Endodermal cell (in vitro differentiated cells): ENCODE measurements around the gene STK39. TPM values are rescaled to one million over a fixed set of nuclear protein-coding genes. Genes with fewer than 3 reads are reported as not detected.

Source experiments
- DNase-seq: peaks from one replicate; pipeline ENCODE4 v3.0.0-alpha.2; 2017
- H3K27ac ChIP-seq: 2 replicates; pipeline ENCODE4 v1.5.1; 2013; ENCODE audit warnings: mild to moderate bottlenecking, low read depth, low read length, moderate library complexity
- H3K27me3 ChIP-seq: 2 replicates; pipeline ENCODE4 v1.6.1; 2013; ENCODE audit warnings: mild to moderate bottlenecking, low read length, moderate library complexity; ENCODE audit not compliant: insufficient read depth, control insufficient read depth, poor library complexity, severe bottlenecking
- H3K36me3 ChIP-seq: 2 replicates; pipeline ENCODE4 v1.7.0; 2013; ENCODE audit warnings: mild to moderate bottlenecking, low read length, moderate library complexity; ENCODE audit not compliant: control insufficient read depth, insufficient read depth
- H3K4me1 ChIP-seq: one replicate; pipeline ENCODE4 v1.7.0; 2013; ENCODE audit warnings: low read length; ENCODE audit not compliant: control insufficient read depth, insufficient read depth
- H3K4me3 ChIP-seq: 2 replicates; pipeline ENCODE4 v1.5.1; 2013; ENCODE audit warnings: mild to moderate bottlenecking, low read length, moderate library complexity
- H3K9ac ChIP-seq: 2 replicates; pipeline ENCODE4 v1.6.1; 2013; ENCODE audit warnings: mild to moderate bottlenecking, low read length, moderate library complexity; ENCODE audit not compliant: poor library complexity, severe bottlenecking; ENCODE audit errors: extremely low read depth
- H3K9me3 ChIP-seq: 2 replicates; pipeline ENCODE4 v1.6.1; 2013; ENCODE audit warnings: mild to moderate bottlenecking, low read length, moderate library complexity; ENCODE audit not compliant: control insufficient read depth
- H3K27ac Mint-ChIP-seq: 2 replicates; pipeline ENCODE4 v1.8.0; 2020; ENCODE audit warnings: mixed read lengths
- H3K27me3 Mint-ChIP-seq: 2 replicates; pipeline ENCODE4 v1.8.0; 2021; ENCODE audit warnings: mild to moderate bottlenecking, mixed read lengths; ENCODE audit not compliant: insufficient read depth
- H3K36me3 Mint-ChIP-seq: 2 replicates; pipeline ENCODE4 v1.8.0; 2020; ENCODE audit warnings: low read depth, mixed read lengths
- H3K4me1 Mint-ChIP-seq: 2 replicates; pipeline ENCODE4 v1.8.0; 2020; ENCODE audit warnings: mixed read lengths
- H3K4me3 Mint-ChIP-seq: 2 replicates; pipeline ENCODE4 v1.8.0; 2020; ENCODE audit warnings: mild to moderate bottlenecking, moderate library complexity, mixed read lengths
- H3K9me3 Mint-ChIP-seq: 2 replicates; pipeline ENCODE4 v1.8.0; 2020; ENCODE audit warnings: mild to moderate bottlenecking, mixed read lengths
- WGBS, 2 experiments: methylation state at CpG; one replicate each; pipeline versions ENCODE4 v1.1.5 to v1.1.7; 2013; ENCODE audit warnings: missing lambda C conversion rate in 2 of 2, mixed read lengths in 1 of 2; ENCODE audit not compliant: insufficient coverage in 1 of 2, insufficient read length in 1 of 2; 5-methylcytosine and 5-hydroxymethylcytosine counted together
- total RNA-seq, 2 donors: library from RNA; stranded (reverse); fragmentation: NEBNext Ultra II Directional in 1 of 2; extraction: Animal tissue kit (Norgen Biotek cat#: 25700) in 1 of 2; gene quantifications; 2 replicates in 1 of 2; 3 replicates in 1 of 2; pipeline ENCODE4 v1.2.1, GENCODE V29; 2021
- TF ChIP-seq, protein P1 (sequence below): fragments of 200-600 bp; sonication (generic); conservative IDR thresholded peaks from 2 replicates; pipeline ENCODE4 v1.5.0; 2021; ENCODE audit warnings: antibody characterized with exemption, mild to moderate bottlenecking

Gene STK39
- total RNA-seq, 2 donors from 2014 or later, result 22.3 to 31.5 TPM

DNA sequence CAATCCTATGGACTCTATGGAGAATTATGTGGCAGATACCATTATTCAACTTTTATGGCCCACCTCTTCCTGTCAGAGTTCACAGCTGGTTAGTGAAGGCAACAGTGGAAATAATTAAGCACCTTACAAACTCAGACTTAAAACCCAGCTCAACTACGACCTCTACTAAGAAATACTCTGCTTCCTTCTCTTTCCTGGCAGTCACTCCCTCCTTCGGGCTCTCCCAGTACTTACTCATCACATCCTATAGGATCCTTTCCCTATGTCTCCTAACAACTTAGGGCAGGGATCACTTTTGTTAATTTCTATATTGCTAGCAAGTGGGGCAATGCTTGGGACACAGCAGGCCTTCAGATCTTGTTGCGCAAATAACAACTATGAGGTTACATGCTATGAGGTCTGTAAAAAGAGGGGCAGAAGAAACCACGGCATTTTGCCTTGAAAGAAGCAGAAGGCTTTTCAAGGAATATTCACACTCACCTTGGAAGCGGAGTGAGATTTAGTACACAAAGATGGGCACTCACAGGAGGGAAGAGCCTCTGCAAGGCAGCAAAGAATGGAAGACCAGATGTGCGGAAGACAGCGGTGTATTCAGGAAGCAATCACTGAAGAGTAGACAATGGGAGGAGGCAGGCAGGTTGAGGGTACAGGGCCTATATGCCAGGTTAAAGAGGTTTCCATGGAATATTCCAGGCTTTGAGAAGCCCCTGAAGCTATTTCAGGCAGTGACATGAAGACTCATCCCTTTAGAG, 2.1 kb downstream of the STK39 start:
- Mint-ChIP-seq H3K4me3 (no peak overlapping the region), H3K9me3 (no peaks in the 10 kb centered on the region), H3K36me3 (no peaks in the 10 kb centered on the region), H3K27ac (no peak overlapping the region), H3K27me3 (peaks cover 6% of the 10 kb centered on the region), H3K4me1 (peaks cover 25% of the 10 kb centered on the region)
- H3K4me3 ChIP-seq, result no peak overlapping the region
- no peaks in the 10 kb centered on the region for H3K4me1 ChIP-seq
- no peaks in the 10 kb centered on the region for H3K36me3 ChIP-seq
- WGBS, 2 experiments, result 88 to 90% methylated on average over 6 to 7 of the region's 7 CpGs
- DNase-seq, result no peak
- no peaks in the 10 kb centered on the region for H3K27me3 ChIP-seq
- H3K9ac ChIP-seq, result no peak overlapping the region
- H3K27ac ChIP-seq, result no peak overlapping the region
- H3K9me3 ChIP-seq, result no peaks in the 10 kb centered on the region
- TF ChIP-seq, protein P1, sequence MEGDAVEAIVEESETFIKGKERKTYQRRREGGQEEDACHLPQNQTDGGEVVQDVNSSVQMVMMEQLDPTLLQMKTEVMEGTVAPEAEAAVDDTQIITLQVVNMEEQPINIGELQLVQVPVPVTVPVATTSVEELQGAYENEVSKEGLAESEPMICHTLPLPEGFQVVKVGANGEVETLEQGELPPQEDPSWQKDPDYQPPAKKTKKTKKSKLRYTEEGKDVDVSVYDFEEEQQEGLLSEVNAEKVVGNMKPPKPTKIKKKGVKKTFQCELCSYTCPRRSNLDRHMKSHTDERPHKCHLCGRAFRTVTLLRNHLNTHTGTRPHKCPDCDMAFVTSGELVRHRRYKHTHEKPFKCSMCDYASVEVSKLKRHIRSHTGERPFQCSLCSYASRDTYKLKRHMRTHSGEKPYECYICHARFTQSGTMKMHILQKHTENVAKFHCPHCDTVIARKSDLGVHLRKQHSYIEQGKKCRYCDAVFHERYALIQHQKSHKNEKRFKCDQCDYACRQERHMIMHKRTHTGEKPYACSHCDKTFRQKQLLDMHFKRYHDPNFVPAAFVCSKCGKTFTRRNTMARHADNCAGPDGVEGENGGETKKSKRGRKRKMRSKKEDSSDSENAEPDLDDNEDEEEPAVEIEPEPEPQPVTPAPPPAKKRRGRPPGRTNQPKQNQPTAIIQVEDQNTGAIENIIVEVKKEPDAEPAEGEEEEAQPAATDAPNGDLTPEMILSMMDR, result no peak

DNA sequence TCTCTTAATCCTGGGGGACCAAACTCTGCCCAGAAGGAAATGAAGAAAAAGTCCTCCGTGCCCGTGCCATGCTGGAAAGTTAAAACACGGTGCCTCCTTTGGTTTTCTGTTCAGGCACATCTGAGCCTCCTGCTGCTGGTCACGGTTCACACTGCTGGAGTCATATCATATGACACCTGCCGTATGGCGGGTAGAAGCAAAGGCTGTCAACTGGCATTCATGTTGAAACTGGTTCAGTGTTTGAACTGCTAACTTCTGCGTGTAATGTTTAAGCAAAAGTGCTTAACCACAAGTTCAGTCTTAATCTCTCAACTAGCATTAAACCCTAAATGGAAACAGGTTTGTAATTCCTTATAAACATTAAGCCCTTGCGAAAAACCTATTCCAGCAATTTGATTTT, 3.1 kb downstream of the STK39 start:
- H3K4me1 ChIP-seq, result no peaks in the 10 kb centered on the region

DNA sequence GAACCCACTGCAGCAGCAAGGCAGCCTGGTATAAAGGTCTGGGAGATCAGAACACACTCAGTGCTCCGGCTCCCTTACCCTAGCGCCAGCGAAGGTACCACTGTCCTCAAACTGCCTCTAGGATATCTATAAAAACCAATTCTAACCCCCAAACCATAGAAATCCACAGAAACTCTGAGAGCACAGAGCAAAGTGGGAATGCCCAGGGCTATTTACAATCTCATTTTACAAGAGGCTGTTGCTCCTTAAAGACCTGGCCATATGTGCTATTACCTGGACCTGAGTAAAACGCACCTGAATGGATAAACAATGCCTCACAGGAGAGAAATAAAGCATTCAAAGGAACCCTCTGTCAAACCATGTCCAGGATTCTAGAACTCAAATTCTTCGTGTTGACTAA, 4.3 kb downstream of the STK39 start:
- Mint-ChIP-seq H3K4me1 (peaks cover 16% of the 10 kb centered on the region), H3K9me3 (no peaks in the 10 kb centered on the region), H3K27ac (no peak overlapping the region), H3K27me3 (no peaks in the 10 kb centered on the region), H3K4me3 (no peak overlapping the region), H3K36me3 (peaks cover under 1% of the 10 kb centered on the region)
- no peaks in the 10 kb centered on the region for H3K36me3 ChIP-seq
- H3K4me1 ChIP-seq, result no peaks in the 10 kb centered on the region
- no peak overlapping the region for H3K4me3 ChIP-seq
- TF ChIP-seq, protein P1, result no peak
- no peak overlapping the region for H3K9ac ChIP-seq
- H3K27ac ChIP-seq, result no peak overlapping the region
- no peak for DNase-seq
- no peaks in the 10 kb centered on the region for H3K9me3 ChIP-seq
- WGBS, 2 experiments, result 90 to 94% methylated on average over 2 to 5 of the region's 5 CpGs
- H3K27me3 ChIP-seq, result no peaks in the 10 kb centered on the region

More for the DNA sequence above, 3.1 kb downstream of the STK39 start:
- Mint-ChIP-seq H3K4me1 (peaks cover 25% of the 10 kb centered on the region), H3K4me3 (no peak overlapping the region), H3K27ac (no peak overlapping the region), H3K9me3 (no peaks in the 10 kb centered on the region), H3K27me3 (no peaks in the 10 kb centered on the region), H3K36me3 (no peaks in the 10 kb centered on the region)
- Histone ChIP-seq H3K9me3 (no peaks in the 10 kb centered on the region), H3K4me3 (no peak overlapping the region), H3K36me3 (no peaks in the 10 kb centered on the region), H3K27me3 (no peaks in the 10 kb centered on the region), H3K9ac (no peak overlapping the region), H3K27ac (no peak overlapping the region)
- 89 to 92% methylated on average over 7 to 8 of the region's 8 CpGs for WGBS, 2 experiments
- DNase-seq, result no peak
- TF ChIP-seq, protein P1, result no peak
